NB4 (cell line): ENCODE measurements around the gene SLC35B4.

ENCODE experiments used
- MAX ChIP-seq: IDR thresholded peaks from 2 replicates; pipeline ENCODE4 v1.6.1; 2011; ENCODE audit warnings: low read depth, low read length
- MYC ChIP-seq: IDR thresholded peaks from 2 replicates; pipeline ENCODE4 v1.6.1; 2011; ENCODE audit warnings: low read depth, low read length
- POLR2A ChIP-seq: IDR thresholded peaks from 2 replicates; pipeline ENCODE4 v1.6.1; 2011; ENCODE audit warnings: mild to moderate bottlenecking; ENCODE audit not compliant: insufficient read length; ENCODE audit errors: extremely low read depth
- TF ChIP-seq, protein P1 (sequence below): IDR thresholded peaks from one replicate; pipeline ENCODE4 v1.5.1; 2012; ENCODE audit warnings: low read depth, low read length

- TF ChIP-seq MAX (no peak), POLR2A (no peak), MYC (no peak; the same call in 1 of the 2 replicates)
- TF ChIP-seq, protein P1, sequence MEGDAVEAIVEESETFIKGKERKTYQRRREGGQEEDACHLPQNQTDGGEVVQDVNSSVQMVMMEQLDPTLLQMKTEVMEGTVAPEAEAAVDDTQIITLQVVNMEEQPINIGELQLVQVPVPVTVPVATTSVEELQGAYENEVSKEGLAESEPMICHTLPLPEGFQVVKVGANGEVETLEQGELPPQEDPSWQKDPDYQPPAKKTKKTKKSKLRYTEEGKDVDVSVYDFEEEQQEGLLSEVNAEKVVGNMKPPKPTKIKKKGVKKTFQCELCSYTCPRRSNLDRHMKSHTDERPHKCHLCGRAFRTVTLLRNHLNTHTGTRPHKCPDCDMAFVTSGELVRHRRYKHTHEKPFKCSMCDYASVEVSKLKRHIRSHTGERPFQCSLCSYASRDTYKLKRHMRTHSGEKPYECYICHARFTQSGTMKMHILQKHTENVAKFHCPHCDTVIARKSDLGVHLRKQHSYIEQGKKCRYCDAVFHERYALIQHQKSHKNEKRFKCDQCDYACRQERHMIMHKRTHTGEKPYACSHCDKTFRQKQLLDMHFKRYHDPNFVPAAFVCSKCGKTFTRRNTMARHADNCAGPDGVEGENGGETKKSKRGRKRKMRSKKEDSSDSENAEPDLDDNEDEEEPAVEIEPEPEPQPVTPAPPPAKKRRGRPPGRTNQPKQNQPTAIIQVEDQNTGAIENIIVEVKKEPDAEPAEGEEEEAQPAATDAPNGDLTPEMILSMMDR: no peak
These were observed 39.2 kb upstream of the SLC35B4 start for GRCh38 chr7:134355927-134356326.
